Urothelium cell line (cell line): ENCODE measurements around the gene IL3RA.

Experiments used
- DNase-seq: peaks from one replicate; pipeline ENCODE4 v3.0.0; 2011; ENCODE audit warnings: low spot score, mixed read lengths
- FAIRE-seq: peaks from 2 replicates; lab custom pipeline; 2011; peaks lifted over from hg19 to GRCh38; lab: Jason Lieb, UNC

The IL3RA gene

GRCh38 chrX:1378306-1378759 is 41.7 kb downstream of the IL3RA start:
- FAIRE-seq: no peak
- no peak for DNase-seq

- FAIRE-seq: no peak
- DNase-seq: no peak
Measured at GRCh38 chrX:1380672-1381233, 44.2 kb downstream of the IL3RA start.

- FAIRE-seq: no peak
- no peak for DNase-seq
Measured at GRCh38 chrX:1384658-1385252, 48.2 kb downstream of the IL3RA start.

DNA sequence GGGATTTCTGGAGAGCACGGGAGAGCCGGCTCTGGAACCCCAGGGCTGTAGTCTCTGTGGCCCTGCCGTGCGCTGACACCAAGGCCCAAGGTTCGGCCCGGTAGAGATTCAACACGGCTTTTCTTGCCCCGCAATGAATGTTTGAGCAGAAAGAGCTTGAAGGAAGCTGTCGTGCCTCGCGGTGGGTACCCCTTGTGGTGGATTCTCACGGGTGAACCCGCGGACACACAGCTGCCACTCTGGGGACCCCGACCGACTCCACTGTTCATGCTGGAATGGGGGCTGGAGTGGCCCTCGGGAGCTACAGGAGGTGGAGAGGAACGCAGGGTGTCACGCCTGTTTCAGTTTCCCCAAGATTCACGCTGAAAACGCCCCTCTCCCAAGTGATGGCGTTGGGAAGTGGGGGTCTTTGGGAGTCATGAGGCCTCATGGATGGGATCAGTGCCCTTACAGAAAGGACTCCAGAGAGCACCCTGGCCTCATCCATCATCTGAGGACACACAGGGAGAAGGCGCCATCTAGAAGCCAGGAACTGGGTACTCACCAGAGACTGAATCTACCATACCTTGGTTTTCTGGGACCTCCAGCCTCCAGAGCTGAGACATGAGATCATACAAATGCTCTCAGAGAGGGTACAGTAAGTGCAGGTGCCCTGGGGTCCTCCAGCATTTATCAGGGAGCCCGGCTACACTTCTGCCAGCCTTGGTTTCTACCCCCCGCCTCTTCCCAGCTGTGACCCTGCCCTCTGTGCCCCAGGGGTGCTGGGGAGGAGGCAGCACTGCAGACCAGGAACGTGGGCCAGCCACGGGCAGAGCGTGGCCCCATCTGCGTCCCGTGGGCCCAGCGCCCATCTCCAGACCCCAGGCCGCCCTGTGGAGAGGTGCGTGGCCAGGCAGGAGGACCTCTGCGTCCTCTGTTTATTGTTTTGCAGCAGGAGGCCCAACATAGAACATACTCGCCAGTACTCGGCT is 49.0 kb downstream of the IL3RA start:
- DNase-seq (no peak), FAIRE-seq (no peak)

- DNase-seq: no peak
- FAIRE-seq: no peak
Measured at GRCh38 chrX:1386338-1387127, 49.9 kb downstream of the IL3RA start.

- DNase-seq (no peak), FAIRE-seq (no peak)
Measured at GRCh38 chrX:1387141-1387776, 50.7 kb downstream of the IL3RA start.

DNA sequence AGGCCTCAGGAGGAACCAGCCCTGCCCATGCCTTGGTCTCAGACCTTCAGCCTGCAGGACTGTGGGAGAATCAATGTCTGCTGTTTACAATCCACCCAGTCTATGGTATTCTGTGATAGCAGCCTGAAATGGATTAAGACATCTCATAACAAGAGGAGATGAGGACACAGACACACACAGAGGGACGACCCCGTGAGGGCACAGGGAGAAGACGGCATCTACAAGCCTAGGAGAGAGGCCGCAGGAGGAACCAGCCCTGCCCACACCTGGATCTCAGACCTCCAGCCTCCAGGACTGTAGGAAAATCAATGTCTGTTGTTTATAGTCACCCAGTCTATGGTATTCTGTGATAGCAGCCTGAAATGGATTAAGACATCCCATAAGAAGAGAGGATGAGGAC is 52.1 kb downstream of the IL3RA start:
- FAIRE-seq (no peak), DNase-seq (no peak)

DNA sequence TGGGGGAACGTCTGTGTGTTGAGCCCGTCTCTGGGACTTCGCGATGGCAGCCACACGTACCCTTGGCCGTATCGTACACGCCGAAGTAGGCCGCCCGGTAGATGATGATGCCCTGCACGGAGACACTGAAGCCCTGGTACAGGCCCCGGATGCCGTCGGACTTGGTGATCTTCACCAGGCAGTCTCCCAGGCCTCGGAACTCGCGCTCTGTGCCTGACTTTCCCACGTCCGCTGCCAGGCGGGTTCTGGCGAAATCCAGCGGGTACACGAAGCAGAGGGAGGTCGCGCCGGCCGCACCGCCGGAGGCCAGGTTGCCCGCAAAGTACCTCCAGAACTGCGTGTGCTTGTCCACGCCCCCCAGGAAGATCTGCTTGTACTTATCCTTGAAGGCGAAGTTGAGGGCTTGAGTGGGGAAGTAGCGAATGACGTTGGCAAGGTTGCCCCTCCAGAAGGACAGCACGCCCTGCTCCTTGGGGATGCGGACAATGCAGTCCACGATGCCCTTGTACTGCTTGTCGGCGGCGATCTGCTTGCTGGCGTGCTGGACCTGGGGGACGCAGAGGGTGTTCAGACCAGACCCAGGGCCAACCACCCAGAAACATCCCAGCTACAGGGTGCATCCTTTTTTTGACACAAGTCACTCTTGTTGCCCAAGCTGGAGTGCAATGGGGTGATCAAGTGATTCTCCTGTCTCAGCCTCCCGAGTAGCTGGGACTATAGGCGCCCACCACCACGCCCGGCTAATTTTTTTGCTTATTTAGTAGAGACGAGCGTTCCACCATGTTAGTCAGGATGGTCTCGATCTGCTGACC is 52.8 kb downstream of the IL3RA start:
- DNase-seq (no peak), FAIRE-seq (no peak)

GRCh38 chrX:1389993-1390285 is 53.4 kb downstream of the IL3RA start:
- DNase-seq (no peak), FAIRE-seq (no peak)

DNA sequence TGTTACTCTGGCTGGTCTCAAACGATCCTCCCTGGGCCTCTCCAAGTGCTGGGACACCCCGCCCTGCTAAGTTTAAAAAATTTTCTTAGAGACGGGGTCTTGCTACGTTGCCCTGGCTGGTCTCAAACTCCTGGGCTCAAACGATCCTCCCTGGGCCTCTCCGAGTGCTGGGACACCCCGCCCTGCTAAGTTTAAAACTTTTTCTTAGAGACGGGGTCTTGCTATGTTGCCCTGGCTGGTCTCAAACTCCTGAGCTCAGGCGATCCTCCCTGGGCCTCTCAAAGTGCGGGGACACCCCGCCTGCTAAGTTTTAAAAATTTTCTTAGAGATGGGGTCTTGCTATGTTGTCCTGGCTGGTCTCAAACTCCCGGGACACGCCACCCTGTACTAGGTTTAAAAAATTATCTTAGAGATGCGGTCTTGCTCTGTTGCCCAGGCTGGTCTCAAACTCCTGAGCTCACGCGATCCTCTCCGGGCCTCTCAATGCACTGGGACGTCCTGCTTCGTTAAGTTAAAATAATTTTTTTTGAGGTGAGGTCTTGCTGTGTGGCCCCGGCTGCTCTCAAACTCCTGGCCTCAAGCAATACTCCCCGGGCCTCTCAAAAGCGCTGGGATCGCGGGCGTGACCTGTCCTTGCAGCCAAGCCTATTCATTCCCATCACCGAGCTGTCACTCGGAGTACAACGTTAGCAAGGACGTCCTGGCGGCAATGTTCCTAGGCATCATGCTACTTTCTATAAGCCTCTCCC is 54.2 kb downstream of the IL3RA start:
- DNase-seq: no peak
- no peak for FAIRE-seq

DNA sequence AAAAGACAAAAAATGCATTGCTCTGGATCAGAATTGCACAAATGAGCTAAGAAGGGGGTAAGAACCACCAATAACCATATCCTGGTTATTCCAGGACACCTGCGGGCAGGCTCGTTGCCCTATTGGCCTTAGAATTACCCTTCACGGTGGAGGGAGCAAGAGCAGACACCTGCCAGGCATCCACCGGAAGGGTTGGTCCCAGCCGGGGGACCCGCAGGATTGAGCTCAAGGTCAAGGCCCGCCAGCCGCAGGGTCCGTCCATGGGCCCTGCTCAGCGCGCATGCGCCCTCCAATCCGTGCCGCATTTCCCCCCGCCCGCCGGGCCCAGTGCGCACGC is 54.8 kb downstream of the IL3RA start:
- no peak for FAIRE-seq
- DNase-seq: no peak

- DNase-seq: peak; percentile 88
- FAIRE-seq: no peak
Measured at GRCh38 chrX:1391707-1392375, 55.3 kb downstream of the IL3RA start, which contains the start of gene SLC25A6. TSS of gene SLC25A6 (minus strand) at chrX:1392113. CDS start at chrX:1392009, 104 bp downstream.

- peak; percentile 30 for DNase-seq
- FAIRE-seq: no peak
Measured at GRCh38 chrX:1392376-1393068, 55.9 kb downstream of the IL3RA start.

DNA sequence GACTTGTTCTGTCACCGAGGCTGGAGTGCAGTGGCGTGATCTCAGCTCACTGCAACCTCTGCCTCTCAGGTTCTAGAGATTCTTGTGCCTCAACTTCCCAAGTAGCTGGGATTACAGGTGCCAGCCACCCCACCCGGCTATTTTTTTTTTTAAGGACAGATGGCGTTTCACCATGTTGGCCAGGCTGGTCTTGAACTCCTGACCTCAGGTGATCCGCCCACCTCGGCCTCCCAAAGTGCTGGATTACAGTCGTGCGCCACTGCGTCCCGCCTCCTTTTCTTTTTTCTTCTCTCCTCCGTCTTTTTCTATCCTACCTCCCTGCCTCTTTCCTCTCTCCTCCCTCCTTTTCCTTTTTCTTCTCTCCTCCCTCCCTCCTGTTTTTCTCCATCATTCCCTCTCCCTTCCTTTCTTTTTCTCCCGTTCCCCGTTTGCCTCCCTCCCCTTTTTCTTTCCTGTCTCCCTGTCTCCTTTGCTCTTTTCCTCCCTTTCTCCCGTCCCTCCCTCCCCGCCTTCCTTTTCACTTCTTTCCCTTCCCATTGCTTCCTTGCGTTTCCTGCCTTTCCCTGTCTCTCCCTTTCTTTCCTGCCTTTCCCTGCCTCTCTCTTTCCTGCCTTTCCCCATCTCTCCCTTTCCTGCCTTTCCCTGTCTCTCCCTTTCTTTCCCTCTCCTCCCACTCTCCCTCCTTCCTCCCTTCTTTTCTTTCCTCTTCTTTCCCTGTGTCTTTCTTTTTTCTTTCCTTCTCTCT is 57.5 kb downstream of the IL3RA start:
- DNase-seq (no peak), FAIRE-seq (no peak)

DNA sequence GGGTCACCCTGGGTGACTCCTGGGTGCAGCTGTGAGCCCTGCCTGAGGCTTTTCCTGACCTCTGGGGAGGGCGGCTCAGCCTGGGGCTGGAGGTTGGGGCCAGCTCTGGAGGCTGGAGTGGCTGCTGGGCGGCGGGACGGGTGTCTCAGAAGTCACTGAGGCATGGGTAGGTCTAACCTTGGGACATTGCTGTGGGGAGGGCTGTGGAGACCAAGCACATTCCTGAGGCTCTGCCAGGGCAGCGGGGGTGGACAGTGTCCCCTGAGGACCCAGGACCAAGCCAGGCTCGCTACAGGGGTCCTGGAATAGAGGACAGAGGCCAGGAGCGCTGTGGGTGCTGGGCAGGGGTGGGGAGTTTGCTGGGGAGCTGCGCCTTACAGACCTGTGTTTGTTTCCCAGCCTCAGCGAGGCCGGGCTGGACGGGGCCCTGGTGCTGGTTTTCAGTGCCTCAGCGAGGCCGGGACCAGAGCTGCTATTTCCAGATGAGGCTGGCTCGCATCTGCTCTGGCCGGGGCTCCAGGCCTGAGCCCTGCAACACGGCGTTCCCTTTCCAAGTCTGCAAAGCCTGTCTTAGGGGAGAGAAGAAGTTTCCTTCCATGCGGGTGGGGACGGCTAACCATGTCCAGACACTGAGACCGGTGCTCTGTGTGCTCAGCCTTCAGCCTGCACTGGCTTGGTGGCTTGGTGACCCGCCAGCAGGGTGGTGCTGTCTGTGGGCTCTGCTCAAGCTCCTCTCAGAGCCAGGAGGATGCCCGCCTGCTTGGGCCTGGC is 58.3 kb downstream of the IL3RA start:
- DNase-seq (no peak), FAIRE-seq (no peak)

DNA sequence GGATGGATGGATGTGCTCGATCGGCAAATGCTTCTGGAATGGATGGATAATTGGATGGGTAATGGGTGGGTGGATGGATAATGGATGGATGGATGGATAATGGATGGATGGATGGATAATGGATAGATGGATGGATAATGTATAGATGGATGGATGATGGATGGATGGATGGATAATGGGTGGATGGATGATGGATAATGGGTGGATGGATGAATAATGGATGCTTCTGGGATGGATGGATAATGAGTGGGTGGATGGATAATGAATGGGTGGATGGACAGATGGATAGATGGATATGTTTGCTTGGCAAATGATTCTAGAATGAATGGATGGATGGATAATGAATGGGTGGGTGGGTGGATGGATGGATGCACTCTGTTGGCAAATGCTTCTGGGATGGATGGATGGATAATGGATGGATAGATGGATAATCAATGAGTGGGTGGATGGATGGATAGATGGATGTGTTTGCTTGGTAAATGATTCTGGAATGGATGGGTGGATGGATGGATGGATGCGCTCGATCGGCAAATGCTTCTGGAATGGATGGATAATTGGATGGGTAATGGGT is 59.1 kb downstream of the IL3RA start:
- no peak for DNase-seq

More for the DNA sequence above, 59.1 kb downstream of the IL3RA start:
- FAIRE-seq: no peak
